ENCODE results near the gene GPSM3.

Gene GPSM3, protein sequence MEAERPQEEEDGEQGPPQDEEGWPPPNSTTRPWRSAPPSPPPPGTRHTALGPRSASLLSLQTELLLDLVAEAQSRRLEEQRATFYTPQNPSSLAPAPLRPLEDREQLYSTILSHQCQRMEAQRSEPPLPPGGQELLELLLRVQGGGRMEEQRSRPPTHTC

DNA sequence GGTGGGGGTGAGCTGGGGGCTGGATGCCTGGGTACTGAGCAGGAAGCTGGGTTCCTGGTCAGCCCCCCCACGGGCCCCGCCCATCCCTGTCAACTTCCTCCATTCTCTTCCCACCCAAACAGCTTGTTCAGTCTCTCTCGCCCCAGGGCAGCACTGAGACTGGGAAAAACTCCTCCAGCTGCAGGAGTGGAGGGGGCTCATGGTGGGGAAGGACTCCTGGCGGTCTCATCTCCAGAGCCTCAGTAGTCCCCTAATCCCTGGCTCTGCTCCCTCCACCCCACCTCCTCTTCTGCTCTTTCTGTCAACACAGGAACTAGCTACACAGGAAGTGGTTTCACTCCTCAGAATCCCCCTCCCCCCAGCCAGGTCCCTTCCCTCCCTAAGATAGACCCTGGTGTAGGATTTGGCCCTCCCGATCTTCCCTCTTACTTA is at the start of gene GPSM3:
TSS of gene GPSM3 (minus strand) at position 36 of the 432 bp plus-strand sequence. CDS start 130 bp downstream, outside the sequence.
- peak within 1 kb of the TSS; percentile 98 for H3K4me3 Mint-ChIP-seq
- peak within 1 kb of the TSS; percentile 98 for H3K27ac Mint-ChIP-seq (ENCODE audit: low read depth)
- H3K36me3 Mint-ChIP-seq (ENCODE audit: insufficient read depth): peaks cover 41% of the 10 kb centered on the region
- H3K4me1 Mint-ChIP-seq: peaks cover 76% of the 10 kb centered on the region
- ATAC-seq (replicated peaks; ENCODE audit: extremely low read depth, poor library complexity, severe bottlenecking) (no peak), DNase-seq (ENCODE audit: low spot score in 2 of 2) (peak in 1 of 2 donors; percentile 23)
- H3K27me3 Mint-ChIP-seq: no peaks in the 10 kb centered on the region
- no peaks in the 10 kb centered on the region for H3K9me3 Mint-ChIP-seq

DNA sequence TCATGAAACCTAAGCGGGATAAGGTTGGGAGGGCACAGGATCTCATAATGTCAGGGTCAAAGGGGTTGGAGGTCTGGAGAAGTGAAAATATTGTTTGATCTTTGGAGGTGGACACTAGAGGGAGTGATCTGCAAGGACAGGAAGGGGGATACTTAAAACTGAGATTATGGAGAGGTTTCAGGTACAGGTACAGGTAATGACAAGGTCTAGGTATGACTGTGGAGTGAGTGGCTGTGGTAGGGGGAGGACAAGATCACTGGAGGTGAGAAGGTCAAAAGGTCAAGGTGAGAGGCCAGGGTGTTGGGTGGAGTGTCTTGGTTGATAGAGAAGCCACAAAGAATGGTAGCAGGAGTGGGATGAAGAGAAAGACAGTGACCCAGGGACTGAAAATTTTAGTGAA is 48.2 kb upstream of the GPSM3 start:
- Mint-ChIP-seq H3K9me3 (no peaks in the 10 kb centered on the region), H3K4me3 (no peak overlapping the region), H3K27ac (ENCODE audit: low read depth) (no peak overlapping the region), H3K4me1 (peaks cover 9% of the 10 kb centered on the region), H3K36me3 (ENCODE audit: insufficient read depth) (no peaks in the 10 kb centered on the region), H3K27me3 (no peaks in the 10 kb centered on the region)
- ATAC-seq (replicated peaks; ENCODE audit: extremely low read depth, poor library complexity, severe bottlenecking) (no peak), DNase-seq (ENCODE audit: low spot score in 2 of 2) (no peak)

DNA sequence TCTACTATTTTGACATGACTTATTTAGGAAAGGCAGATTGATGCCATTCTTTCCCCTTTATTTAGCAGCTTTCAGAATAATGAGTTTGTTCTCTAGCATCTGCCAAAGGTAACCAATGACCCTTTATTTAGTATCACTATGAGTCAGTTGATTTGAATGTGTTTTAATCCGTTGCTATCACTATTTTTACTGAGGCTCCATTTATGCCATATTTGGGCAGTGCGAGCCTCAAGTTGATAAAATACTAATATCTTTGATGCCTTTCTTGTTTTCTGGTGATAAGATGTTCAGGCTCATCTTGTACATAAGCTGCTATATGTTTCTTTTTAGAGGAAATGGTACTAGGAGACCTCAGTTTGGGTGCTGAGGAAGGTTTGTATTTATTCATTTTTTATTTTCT is 47.0 kb upstream of the GPSM3 start:
- no peak overlapping the region for H3K4me3 Mint-ChIP-seq
- H3K4me1 Mint-ChIP-seq: no peaks in the 10 kb centered on the region
- peak overlapping the region; percentile 12 for H3K27ac Mint-ChIP-seq (ENCODE audit: low read depth)
- no peaks in the 10 kb centered on the region for H3K36me3 Mint-ChIP-seq (ENCODE audit: insufficient read depth)
- ATAC-seq (replicated peaks; ENCODE audit: extremely low read depth, poor library complexity, severe bottlenecking) (no peak), DNase-seq (ENCODE audit: low spot score in 2 of 2) (no peak)
- H3K27me3 Mint-ChIP-seq: peaks cover 6% of the 10 kb centered on the region
- H3K9me3 Mint-ChIP-seq: no peaks in the 10 kb centered on the region

DNA sequence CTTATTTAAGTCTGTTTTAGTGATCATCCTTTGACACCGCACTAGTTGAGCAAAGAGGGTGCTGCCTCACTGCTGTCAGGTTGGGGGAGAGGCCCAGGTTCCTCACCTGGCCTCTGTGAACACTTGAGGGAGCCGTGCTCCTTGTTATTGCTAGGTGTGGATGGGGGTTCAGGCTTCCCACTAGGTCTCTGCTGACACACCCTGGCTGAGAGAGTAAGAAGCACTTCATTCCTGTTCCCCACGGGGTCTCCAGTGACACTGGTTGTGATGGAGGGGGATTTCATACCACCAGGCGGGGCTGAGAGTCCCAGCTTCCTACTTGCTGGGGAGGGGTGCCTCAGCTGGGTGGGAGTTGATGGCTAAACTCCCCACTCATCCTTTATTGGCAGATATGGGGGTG is 42.5 kb upstream of the GPSM3 start:
- Mint-ChIP-seq H3K27ac (ENCODE audit: low read depth) (no peak overlapping the region), H3K36me3 (ENCODE audit: insufficient read depth) (peaks cover 2% of the 10 kb centered on the region), H3K27me3 (peaks cover 6% of the 10 kb centered on the region), H3K4me1 (no peaks in the 10 kb centered on the region), H3K4me3 (no peak overlapping the region), H3K9me3 (no peaks in the 10 kb centered on the region)
- ATAC-seq (replicated peaks; ENCODE audit: extremely low read depth, poor library complexity, severe bottlenecking): no peak
- DNase-seq (ENCODE audit: low spot score in 2 of 2): no peak

DNA sequence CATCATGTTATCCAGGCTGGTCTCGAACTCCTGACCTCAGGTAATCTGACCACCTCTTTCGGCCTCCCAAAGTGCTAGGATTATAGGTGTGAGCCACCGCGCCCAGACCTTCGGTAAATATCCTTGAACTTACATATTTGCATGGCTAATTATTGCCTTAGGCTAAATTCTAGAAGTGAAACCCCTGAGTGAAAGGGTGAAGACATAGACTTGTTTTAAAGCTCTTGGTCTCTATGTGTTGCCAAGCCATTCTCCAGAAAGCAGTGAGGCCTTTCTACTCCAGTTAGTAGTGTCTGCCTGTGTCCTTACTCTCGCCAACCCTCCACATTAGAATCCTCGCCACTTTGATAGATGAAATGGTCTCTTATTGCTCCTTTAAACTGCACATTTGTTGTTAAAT is 34.0 kb upstream of the GPSM3 start:
- no peaks in the 10 kb centered on the region for H3K4me1 Mint-ChIP-seq
- H3K9me3 Mint-ChIP-seq: no peaks in the 10 kb centered on the region
- no peaks in the 10 kb centered on the region for H3K27me3 Mint-ChIP-seq
- ATAC-seq (replicated peaks; ENCODE audit: extremely low read depth, poor library complexity, severe bottlenecking): no peak
- no peak overlapping the region for H3K27ac Mint-ChIP-seq (ENCODE audit: low read depth)
- no peaks in the 10 kb centered on the region for H3K36me3 Mint-ChIP-seq (ENCODE audit: insufficient read depth)
- no peak overlapping the region for H3K4me3 Mint-ChIP-seq
- no peak for DNase-seq (ENCODE audit: low spot score in 2 of 2)

DNA sequence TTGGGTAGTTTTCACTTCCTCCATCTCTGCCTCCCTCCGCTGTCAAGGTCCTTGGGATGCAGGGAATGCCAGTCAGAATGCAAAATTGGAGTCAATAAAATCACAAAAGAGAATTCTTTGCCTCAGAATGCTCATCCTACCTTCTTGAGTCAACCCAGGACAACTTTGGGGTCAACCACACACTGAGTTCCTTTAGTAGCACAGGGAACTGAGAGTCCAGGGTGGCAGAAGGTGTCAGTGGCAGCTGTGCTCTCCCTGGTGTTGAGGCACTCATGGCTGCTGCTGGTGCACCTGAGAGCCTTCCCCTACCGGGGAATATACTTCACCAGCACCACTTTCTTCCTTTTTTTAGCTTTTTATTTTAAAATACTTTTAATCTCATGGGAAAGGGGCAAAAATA is 32.3 kb upstream of the GPSM3 start:
- DNase-seq (ENCODE audit: low spot score in 2 of 2) (no peak), ATAC-seq (replicated peaks; ENCODE audit: extremely low read depth, poor library complexity, severe bottlenecking) (no peak)
- no peak overlapping the region for H3K27ac Mint-ChIP-seq (ENCODE audit: low read depth)
- H3K27me3 Mint-ChIP-seq: peaks cover 2% of the 10 kb centered on the region
- no peaks in the 10 kb centered on the region for H3K4me1 Mint-ChIP-seq
- H3K9me3 Mint-ChIP-seq: no peaks in the 10 kb centered on the region
- no peak overlapping the region for H3K4me3 Mint-ChIP-seq
- H3K36me3 Mint-ChIP-seq (ENCODE audit: insufficient read depth): no peaks in the 10 kb centered on the region

DNA sequence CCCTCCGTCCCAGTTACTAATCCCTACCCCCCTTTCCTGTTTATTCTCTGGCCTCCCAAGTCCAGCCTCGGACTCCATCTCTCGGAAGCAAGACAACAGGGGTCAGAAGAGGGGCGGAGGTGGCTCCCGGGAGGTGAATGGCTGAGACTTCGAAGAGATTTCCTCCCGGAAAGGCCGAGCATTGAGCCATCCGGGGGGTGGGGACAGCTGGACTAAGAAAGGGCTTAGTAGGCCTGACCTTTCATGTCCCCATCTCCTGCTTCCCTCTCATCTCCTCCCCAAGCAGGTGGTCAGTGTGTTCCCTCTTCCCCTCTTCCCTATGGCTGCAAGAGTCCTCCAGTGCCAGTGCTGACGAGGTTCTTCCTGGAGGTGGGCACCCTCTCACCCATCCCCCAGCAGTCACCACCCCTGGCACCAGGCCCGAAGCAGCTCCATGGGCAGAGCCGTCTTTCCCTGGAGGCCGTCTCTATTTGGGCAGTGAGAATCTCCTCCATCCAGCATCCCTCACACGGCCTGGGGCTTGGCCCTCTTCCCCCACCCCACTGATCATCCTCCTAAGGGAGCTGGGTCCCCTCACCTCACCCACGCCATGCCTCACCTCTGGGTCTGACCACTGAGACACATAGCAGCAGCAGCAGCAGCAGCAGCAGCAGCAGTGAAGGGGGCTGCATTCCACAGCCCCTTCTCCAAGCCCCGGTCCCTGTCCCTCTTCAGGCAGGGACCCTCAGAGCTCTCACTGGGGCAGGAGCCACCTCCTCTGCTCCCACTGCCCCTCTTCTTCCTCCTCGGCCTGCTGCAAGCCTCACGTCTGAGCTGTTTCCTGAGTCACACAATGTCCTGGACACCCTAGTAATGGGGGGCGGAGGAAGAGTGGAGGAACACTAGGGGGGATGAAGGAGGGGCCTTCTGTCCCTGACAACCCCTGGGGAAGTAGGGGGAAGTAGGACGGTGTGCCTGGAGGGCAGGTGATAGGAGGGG is 31.1 kb upstream of the GPSM3 start, which contains the start of gene NOTCH4:
TSS of gene NOTCH4 (minus strand) at position 810 of the 978 bp plus-strand sequence. CDS start at position 671, 139 bp downstream.
- H3K36me3 Mint-ChIP-seq (ENCODE audit: insufficient read depth): no peaks in the 10 kb centered on the region
- H3K4me3 Mint-ChIP-seq: no peak within 1 kb of the TSS
- H3K27ac Mint-ChIP-seq (ENCODE audit: low read depth): no peak within 1 kb of the TSS
- H3K27me3 Mint-ChIP-seq: peaks cover 10% of the 10 kb centered on the region
- H3K9me3 Mint-ChIP-seq: no peaks in the 10 kb centered on the region
- no peak for ATAC-seq (replicated peaks; ENCODE audit: extremely low read depth, poor library complexity, severe bottlenecking)
- no peak for DNase-seq (ENCODE audit: low spot score in 2 of 2)
- H3K4me1 Mint-ChIP-seq: no peaks in the 10 kb centered on the region

DNA sequence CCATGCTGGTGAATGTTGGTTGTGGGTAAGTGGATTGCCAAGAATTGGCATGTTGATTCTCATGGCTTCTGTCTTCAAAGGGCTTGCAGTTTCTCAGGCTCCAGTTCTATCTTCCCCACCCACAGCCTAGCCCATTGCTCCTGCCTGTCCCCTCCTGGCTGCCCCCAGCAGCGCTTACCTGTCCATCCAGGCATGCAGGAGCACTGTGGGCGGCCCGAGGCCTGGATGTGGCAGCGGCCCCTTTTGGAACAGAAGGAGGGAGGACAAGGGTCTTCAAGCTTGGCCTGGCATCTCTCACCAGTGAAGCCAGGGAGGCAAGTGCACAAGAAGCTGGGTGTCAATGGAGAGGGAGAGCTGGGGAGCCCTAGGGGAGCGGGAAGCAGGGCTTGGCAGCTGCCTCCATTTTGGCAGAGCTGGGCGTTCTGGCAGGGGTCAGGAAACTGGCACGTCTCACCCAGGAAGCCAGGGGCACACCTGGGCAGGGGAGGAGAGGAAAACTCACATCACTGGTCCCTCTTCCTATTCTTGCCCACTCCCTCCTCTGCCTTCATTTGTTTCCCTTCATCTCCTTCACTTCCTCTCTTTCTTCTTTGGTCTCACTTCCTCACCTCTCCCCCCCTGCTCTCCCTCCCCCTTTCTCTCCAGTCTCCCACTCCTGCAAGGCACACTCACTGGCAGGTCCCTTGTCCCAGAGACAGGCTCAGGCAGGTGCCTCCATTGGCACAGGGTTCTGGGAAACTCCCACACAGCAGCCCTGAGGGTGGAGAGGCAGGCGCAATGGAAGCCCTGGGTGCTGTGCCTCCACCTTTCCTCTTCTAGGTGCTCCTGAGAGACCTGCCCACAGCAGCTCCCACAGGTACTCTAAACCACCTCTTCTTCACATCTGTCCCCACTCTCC is 30.1 kb upstream of the GPSM3 start:
- ATAC-seq (replicated peaks; ENCODE audit: extremely low read depth, poor library complexity, severe bottlenecking) (no peak), DNase-seq (ENCODE audit: low spot score in 2 of 2) (no peak)
- Mint-ChIP-seq H3K4me1 (no peaks in the 10 kb centered on the region), H3K27me3 (peaks cover 10% of the 10 kb centered on the region), H3K9me3 (no peaks in the 10 kb centered on the region), H3K4me3 (no peak overlapping the region), H3K27ac (ENCODE audit: low read depth) (no peak overlapping the region), H3K36me3 (ENCODE audit: insufficient read depth) (peaks cover 2% of the 10 kb centered on the region)

DNA sequence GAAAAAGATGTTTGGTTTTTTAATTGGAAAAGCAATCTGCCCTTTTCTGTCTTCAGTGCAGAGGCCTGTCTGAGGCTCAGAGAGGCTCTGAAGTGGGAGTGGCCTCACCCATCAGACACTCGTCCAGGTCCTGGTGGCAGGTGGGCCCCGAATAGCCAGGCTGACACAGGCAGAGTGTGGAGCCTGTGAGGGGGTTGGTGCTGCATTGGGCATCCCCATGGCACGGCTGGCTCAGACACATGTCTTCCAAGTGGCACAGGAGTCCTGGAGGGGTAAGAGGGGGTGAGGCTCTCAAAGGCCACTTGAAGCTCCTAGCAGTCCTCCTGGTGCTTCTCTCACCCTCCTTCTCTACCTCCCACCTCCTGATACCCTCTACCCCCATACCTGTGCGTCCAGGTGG is 27.6 kb upstream of the GPSM3 start:
- no peaks in the 10 kb centered on the region for H3K9me3 Mint-ChIP-seq
- H3K36me3 Mint-ChIP-seq (ENCODE audit: insufficient read depth): peaks cover 2% of the 10 kb centered on the region
- no peaks in the 10 kb centered on the region for H3K4me1 Mint-ChIP-seq
- ATAC-seq (replicated peaks; ENCODE audit: extremely low read depth, poor library complexity, severe bottlenecking) (no peak), DNase-seq (ENCODE audit: low spot score in 2 of 2) (no peak)
- peaks cover 10% of the 10 kb centered on the region for H3K27me3 Mint-ChIP-seq
- H3K4me3 Mint-ChIP-seq: no peak overlapping the region
- H3K27ac Mint-ChIP-seq (ENCODE audit: low read depth): peak overlapping the region; percentile 75

DNA sequence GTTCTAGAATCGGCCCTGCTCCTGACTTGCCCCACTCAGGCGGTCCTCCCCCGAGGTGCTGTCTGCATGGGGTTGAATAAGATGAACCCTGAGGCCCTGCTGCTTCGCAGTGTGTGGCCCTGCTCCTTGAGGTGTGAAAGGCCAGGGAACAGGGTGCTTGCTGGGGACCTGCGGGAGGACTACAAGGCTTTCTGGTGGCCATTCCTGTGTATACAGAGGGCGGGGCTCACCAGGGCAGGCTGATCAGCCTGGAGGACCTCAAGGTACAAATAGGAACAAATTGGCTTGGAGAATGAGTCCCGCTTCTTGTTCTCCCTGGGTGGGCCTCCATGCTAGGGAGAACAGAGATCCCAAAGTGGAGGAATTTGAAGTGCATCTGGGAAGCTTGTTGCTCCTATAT is 25.7 kb upstream of the GPSM3 start:
- H3K36me3 Mint-ChIP-seq (ENCODE audit: insufficient read depth): peaks cover 2% of the 10 kb centered on the region
- DNase-seq (ENCODE audit: low spot score in 2 of 2) (no peak), ATAC-seq (replicated peaks; ENCODE audit: extremely low read depth, poor library complexity, severe bottlenecking) (no peak)
- no peaks in the 10 kb centered on the region for H3K9me3 Mint-ChIP-seq
- peaks cover 10% of the 10 kb centered on the region for H3K27me3 Mint-ChIP-seq
- no peaks in the 10 kb centered on the region for H3K4me1 Mint-ChIP-seq
- H3K4me3 Mint-ChIP-seq: no peak overlapping the region
- no peak overlapping the region for H3K27ac Mint-ChIP-seq (ENCODE audit: low read depth)

DNA sequence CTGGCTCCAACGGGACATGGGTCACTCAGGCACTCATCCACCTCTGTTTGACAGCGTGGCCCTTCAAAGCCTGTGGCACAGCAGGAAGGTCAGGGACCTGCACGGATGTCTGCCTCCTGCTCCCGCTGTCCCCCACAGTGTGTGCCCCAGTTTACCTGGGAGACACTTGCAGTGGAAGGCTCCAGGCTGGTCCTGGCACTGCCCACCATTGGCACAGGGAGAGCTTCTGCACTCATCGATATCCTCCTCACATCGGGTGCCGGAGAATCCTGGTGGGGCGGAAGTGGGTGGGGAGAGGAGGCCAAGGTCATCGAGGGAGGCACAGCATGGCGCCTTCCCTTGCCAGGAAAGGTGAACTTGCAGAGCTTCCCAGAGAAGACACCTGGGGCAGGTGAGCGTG is 24.6 kb upstream of the GPSM3 start:
- no peak for ATAC-seq (replicated peaks; ENCODE audit: extremely low read depth, poor library complexity, severe bottlenecking)
- Mint-ChIP-seq H3K27me3 (peaks cover 10% of the 10 kb centered on the region), H3K9me3 (no peaks in the 10 kb centered on the region), H3K4me1 (no peaks in the 10 kb centered on the region), H3K36me3 (ENCODE audit: insufficient read depth) (peaks cover 2% of the 10 kb centered on the region), H3K4me3 (no peak overlapping the region), H3K27ac (ENCODE audit: low read depth) (peak overlapping the region; percentile 29)
- no peak for DNase-seq (ENCODE audit: low spot score in 2 of 2)

DNA sequence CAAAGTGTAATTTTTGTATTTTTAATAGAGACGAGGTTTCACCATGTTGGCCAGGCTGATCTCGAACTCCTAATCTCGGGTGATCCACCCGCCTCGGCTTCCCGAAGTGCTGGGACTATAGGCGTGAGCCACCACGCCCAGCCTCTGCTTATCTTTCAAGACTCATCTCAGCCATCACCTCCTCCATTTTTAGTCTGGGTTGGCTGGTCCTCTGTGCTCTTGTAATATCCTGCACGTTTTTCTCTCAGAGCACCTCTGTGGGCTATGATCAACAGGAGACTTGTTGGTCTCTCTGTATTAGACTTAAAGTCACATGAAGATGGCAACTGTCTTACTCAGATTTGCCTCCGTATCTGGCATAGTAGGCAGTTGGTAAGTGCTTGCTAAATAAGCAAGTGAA is 23.8 kb upstream of the GPSM3 start:
- Mint-ChIP-seq H3K4me3 (no peak overlapping the region), H3K4me1 (no peaks in the 10 kb centered on the region), H3K27ac (ENCODE audit: low read depth) (no peak overlapping the region), H3K27me3 (peaks cover 10% of the 10 kb centered on the region), H3K36me3 (ENCODE audit: insufficient read depth) (peaks cover 2% of the 10 kb centered on the region), H3K9me3 (no peaks in the 10 kb centered on the region)
- DNase-seq (ENCODE audit: low spot score in 2 of 2): no peak
- ATAC-seq (replicated peaks; ENCODE audit: extremely low read depth, poor library complexity, severe bottlenecking): no peak

Measured in central memory CD8-positive, alpha-beta T cell (primary cell).